HepG2 (cell line): Measurements from ENCODE around the gene SLCO2B1. TPM values are rescaled to one million over a fixed set of nuclear protein-coding genes. Genes with fewer than 3 reads are reported as not detected.
A peak's percentile ranks its signal among the peaks of the same experiment; 100 is the strongest.

Experiments used
- ATF1 ChIP-seq: IDR thresholded peaks from 2 replicates; pipeline ENCODE4 v1.6.1; 2016; ENCODE audit warnings: mild to moderate bottlenecking, control low read depth
- BCLAF1 ChIP-seq: fragments of 450-650 bp; IDR thresholded peaks from 2 replicates; pipeline ENCODE4 v1.6.1; 2017; ENCODE audit warnings: mild to moderate bottlenecking
- BHLHE40 ChIP-seq: IDR thresholded peaks from 2 replicates; pipeline ENCODE4 v1.6.1; 2011; ENCODE audit warnings: low read length, improper control_type of control experiment
- BRCA1 ChIP-seq: sonication (generic); formaldehyde crosslinking; IDR thresholded peaks from 2 replicates; pipeline ENCODE4 v1.4.0; 2020; ENCODE audit warnings: missing genetic modification reagents
- CHD2 ChIP-seq: IDR thresholded peaks from 2 replicates; pipeline ENCODE4 v1.6.1; 2011; ENCODE audit warnings: low read depth, low read length, improper control_type of control experiment
- FOSL1 ChIP-seq: sonication (generic); formaldehyde crosslinking; IDR thresholded peaks from 2 replicates; pipeline ENCODE4 v1.9.0; 2021; ENCODE audit warnings: missing genetic modification reagents, borderline replicate concordance
- FOXK2 ChIP-seq: fragments of 450-650 bp; IDR thresholded peaks from 2 replicates; pipeline ENCODE4 v1.6.1; 2016
- LCORL ChIP-seq, 2 experiments: fragments of 450-650 bp in 1 of 2; sonication (generic) in 1 of 2; formaldehyde crosslinking in 1 of 2; IDR thresholded peaks; 2 replicates each; pipeline versions ENCODE4 v1.5.0 to v1.6.1; 2017 to 2020; ENCODE audit warnings: antibody characterized with exemption in 1 of 2, missing genetic modification reagents in 1 of 2
- MAZ ChIP-seq, 2 experiments: sonication (generic) in 1 of 2; formaldehyde crosslinking in 1 of 2; IDR thresholded peaks; 2 replicates each; pipeline versions ENCODE4 v1.5.0 to v1.6.1; 2012 to 2020; ENCODE audit warnings: low read depth in 2 of 2, mild to moderate bottlenecking in 2 of 2, borderline replicate concordance in 1 of 2, improper control_type of control experiment in 1 of 2, low read length in 1 of 2, missing genetic modification reagents in 1 of 2, moderate library complexity in 1 of 2
- MTF2 ChIP-seq: sonication (generic); formaldehyde crosslinking; IDR thresholded peaks from 2 replicates; pipeline ENCODE4 v1.5.0; 2020; ENCODE audit warnings: missing genetic modification reagents, borderline replicate concordance
- NFYB ChIP-seq: sonication (generic); formaldehyde crosslinking; IDR thresholded peaks from 2 replicates; pipeline ENCODE4 v1.4.0; 2020; ENCODE audit warnings: missing genetic modification reagents
- PHF21A ChIP-seq: sonication (generic); formaldehyde crosslinking; IDR thresholded peaks from 2 replicates; pipeline ENCODE4 v1.5.0; 2020; ENCODE audit warnings: mild to moderate bottlenecking, missing genetic modification reagents
- PITX1 ChIP-seq: sonication (generic); formaldehyde crosslinking; IDR thresholded peaks from 2 replicates; pipeline ENCODE4 v1.5.1; 2020; ENCODE audit warnings: mild to moderate bottlenecking, missing genetic modification reagents
- RBAK ChIP-seq: sonication (generic); formaldehyde crosslinking; IDR thresholded peaks from 2 replicates; pipeline ENCODE4 v1.5.1; 2020; ENCODE audit warnings: mild to moderate bottlenecking, missing genetic modification reagents
- REXO4 ChIP-seq: sonication (generic); formaldehyde crosslinking; IDR thresholded peaks from 2 replicates; pipeline ENCODE4 v1.8.0; 2022; ENCODE audit warnings: missing genetic modification reagents, mild to moderate bottlenecking, borderline replicate concordance
- SMAD9 ChIP-seq: sonication (generic); formaldehyde crosslinking; IDR thresholded peaks from 2 replicates; pipeline ENCODE4 v1.5.1; 2020; ENCODE audit warnings: mild to moderate bottlenecking, missing genetic modification reagents
- TBP ChIP-seq: sonication (generic); formaldehyde crosslinking; IDR thresholded peaks from 2 replicates; pipeline ENCODE4 v1.5.0; 2020; ENCODE audit warnings: missing genetic modification reagents
- TCF12 ChIP-seq, 2 experiments: fragments of 450-650 bp in 1 of 2; sonication (generic) in 1 of 2; formaldehyde crosslinking in 1 of 2; IDR thresholded peaks; 2 replicates each; pipeline versions ENCODE4 v1.6.1 to v1.8.0; 2017 to 2022; ENCODE audit warnings: antibody characterized with exemption in 1 of 2, mild to moderate bottlenecking in 1 of 2, missing genetic modification reagents in 1 of 2, moderate library complexity in 1 of 2
- ZBTB1 ChIP-seq: sonication (generic); formaldehyde crosslinking; IDR thresholded peaks from 2 replicates; pipeline ENCODE4 v1.4.0; 2020; ENCODE audit warnings: missing genetic modification reagents, borderline replicate concordance
- ZNF230 ChIP-seq: sonication (generic); formaldehyde crosslinking; IDR thresholded peaks from 2 replicates; pipeline ENCODE4 v1.4.0; 2020; ENCODE audit warnings: mild to moderate bottlenecking, missing genetic modification reagents
- ZNF326 ChIP-seq: sonication (generic); formaldehyde crosslinking; IDR thresholded peaks from 2 replicates; pipeline ENCODE4 v1.4.0; 2020; ENCODE audit warnings: missing genetic modification reagents, borderline replicate concordance
- ZNF44 ChIP-seq: sonication (generic); formaldehyde crosslinking; IDR thresholded peaks from 2 replicates; pipeline ENCODE4 v1.5.1; 2020; ENCODE audit warnings: mild to moderate bottlenecking, missing genetic modification reagents
- ZNF501 ChIP-seq: sonication (generic); formaldehyde crosslinking; IDR thresholded peaks from 2 replicates; pipeline ENCODE4 v1.5.1; 2020; ENCODE audit warnings: mild to moderate bottlenecking, moderate library complexity, missing genetic modification reagents
- ZNF513 ChIP-seq: sonication (generic); formaldehyde crosslinking; conservative IDR thresholded peaks from 2 replicates; pipeline ENCODE4 v1.5.0; 2020; ENCODE audit warnings: missing genetic modification reagents
- ZNF766 ChIP-seq: sonication (generic); formaldehyde crosslinking; IDR thresholded peaks from 2 replicates; pipeline ENCODE4 v1.5.0; 2020; ENCODE audit warnings: missing genetic modification reagents, borderline replicate concordance
- ZNF781 ChIP-seq: sonication (generic); formaldehyde crosslinking; IDR thresholded peaks from 2 replicates; pipeline ENCODE4 v1.5.1; 2020; ENCODE audit warnings: borderline replicate concordance, mild to moderate bottlenecking, missing genetic modification reagents; ENCODE audit errors: not compliant biosample characterization
- ZNF83 ChIP-seq: sonication (generic); formaldehyde crosslinking; IDR thresholded peaks from 2 replicates; pipeline ENCODE4 v1.4.0; 2020; ENCODE audit warnings: missing genetic modification reagents, mild to moderate bottlenecking, borderline replicate concordance
- ZSCAN25 ChIP-seq: sonication (generic); formaldehyde crosslinking; IDR thresholded peaks from 2 replicates; pipeline ENCODE4 v1.8.0; 2022; ENCODE audit warnings: mild to moderate bottlenecking, missing genetic modification reagents
- polyA plus RNA-seq, 8 experiments: library from polyadenylated mRNA; depleted of rRNA in 3 of 8; stranded (reverse) in 7 of 8; unstranded in 1 of 8; fragments of >200 nt; fragmentation: Illumina TruSeq in 4 of 8; extraction: Trizol in 4 of 8; gene quantifications; 2 replicates each; pipeline versions ENCODE4 v1.2.1 to v1.2.3, GENCODE V29; 2011 to 2016; ENCODE audit warnings: low read depth in 4 of 8, missing spikeins in 1 of 8, mixed read lengths in 1 of 8; ENCODE audit not compliant: insufficient read depth in 1 of 8
- total RNA-seq, 5 experiments: library from RNA; depleted of rRNA; stranded (reverse); fragments of >200 nt; fragmentation: Illumina TruSeq; extraction: Trizol; gene quantifications; 2 replicates each; pipeline ENCODE4 v1.2.3, GENCODE V29; 2016; ENCODE audit warnings: low read depth in 1 of 5

SLCO2B1 gene
- total and polyA plus RNA-seq, 2 of the 13 experiments (the other 11 are each of a cell fraction or from before 2014, with no cell fraction given), result 15.3 to 19.8 TPM

- TF ChIP-seq CHD2 (no peak), ZNF326 (CRISPR knock-in tag) (no peak), BHLHE40 (no peak), NFYB (CRISPR knock-in tag) (no peak), ZNF501 (CRISPR knock-in tag) (0 out of 2 replicates have a peak, but pooled peaks have one; percentile 28), ZNF781 (peak; percentile 3), FOXK2 (no peak), ZNF230 (no peak; the same call in 1 of the 2 replicates), SMAD9 (CRISPR knock-in tag) (0 out of 2 replicates have a peak, but pooled peaks have one; percentile 36), ATF1 (CRISPR knock-in tag) (no peak), ZNF766 (CRISPR knock-in tag) (no peak), TCF12 (IDR thresholded peaks at IDR 0.05) (no peak), TCF12 (CRISPR knock-in tag; IDR thresholded peaks at IDR 0.05) (no peak), ZNF44 (CRISPR knock-in tag) (no peak), PHF21A (no peak), MAZ (IDR thresholded peaks at IDR 0.05; ENCODE audit: borderline replicate concordance, low read depth, low read length) (no peak), MAZ (CRISPR knock-in tag; IDR thresholded peaks at IDR 0.05; ENCODE audit: low read depth) (no peak), BCLAF1 (no peak), MTF2 (CRISPR knock-in tag) (no peak), REXO4 (CRISPR knock-in tag) (no peak), TBP (CRISPR knock-in tag) (no peak), PITX1 (CRISPR knock-in tag) (no peak), RBAK (CRISPR knock-in tag) (no peak), FOSL1 (no peak), BRCA1 (CRISPR knock-in tag) (no peak), ZNF83 (CRISPR knock-in tag) (no peak), ZNF513 (no peak), LCORL (IDR thresholded peaks at IDR 0.05) (peak; percentile 66), LCORL (CRISPR knock-in tag; IDR thresholded peaks at IDR 0.05) (no peak), ZSCAN25 (no peak), ZBTB1 (CRISPR knock-in tag) (no peak)
Measured at GRCh38 chr11:75151346-75152047, 590 bp downstream of the SLCO2B1 start (continued).
